KOPT-K1 (cell line): ENCODE data around the gene DDR1.

Source experiments
- H3K27ac ChIP-seq: fragments of 200-600 bp; sonication (generic); 2 replicates; pipeline ENCODE4 v1.5.1; 2016; ENCODE audit warnings: antibody characterized with exemption, mild to moderate bottlenecking, low read depth, low read length; ENCODE audit not compliant: poor library complexity, severe bottlenecking
- H3K36me3 ChIP-seq: fragments of 200-600 bp; sonication (generic); 2 replicates; pipeline ENCODE4 v1.5.1; 2017; ENCODE audit warnings: antibody characterized with exemption, mild to moderate bottlenecking, low read length, moderate library complexity; ENCODE audit not compliant: insufficient read depth
- H3K9me3 ChIP-seq: fragments of 200-600 bp; sonication (generic); 2 replicates; pipeline ENCODE4 v1.5.1; 2017; ENCODE audit warnings: antibody characterized with exemption, low read length, mild to moderate bottlenecking; ENCODE audit not compliant: insufficient read depth, poor library complexity, severe bottlenecking

The DDR1 gene

GRCh38 chr6:30882759-30883684 is 1.3 kb upstream of the DDR1 start:
- Histone ChIP-seq H3K27ac (no peak overlapping the region), H3K36me3 (no peaks in the 10 kb centered on the region), H3K9me3 (no peaks in the 10 kb centered on the region)

- Histone ChIP-seq H3K9me3 (no peaks in the 10 kb centered on the region), H3K36me3 (no peaks in the 10 kb centered on the region), H3K27ac (peak overlapping the region; percentile 48)
Measured at GRCh38 chr6:30884521-30885480, 482 bp downstream of the DDR1 start.

GRCh38 chr6:30885481-30885998 is 1.2 kb downstream of the DDR1 start:
- H3K27ac ChIP-seq: no peak overlapping the region
- H3K9me3 ChIP-seq: no peaks in the 10 kb centered on the region
- H3K36me3 ChIP-seq: no peaks in the 10 kb centered on the region

GRCh38 chr6:30885999-30886896 is 1.9 kb downstream of the DDR1 start:
- H3K27ac ChIP-seq: no peak overlapping the region
- H3K36me3 ChIP-seq: no peaks in the 10 kb centered on the region
- no peaks in the 10 kb centered on the region for H3K9me3 ChIP-seq

- H3K27ac ChIP-seq: no peak overlapping the region
- H3K36me3 ChIP-seq: no peaks in the 10 kb centered on the region
- no peaks in the 10 kb centered on the region for H3K9me3 ChIP-seq
Measured at GRCh38 chr6:30886897-30887255, 2.6 kb downstream of the DDR1 start.

GRCh38 chr6:30887901-30888815 is 3.8 kb downstream of the DDR1 start:
- Histone ChIP-seq H3K36me3 (no peaks in the 10 kb centered on the region), H3K27ac (no peak overlapping the region), H3K9me3 (no peaks in the 10 kb centered on the region)

GRCh38 chr6:30888816-30889495 is 4.6 kb downstream of the DDR1 start:
- Histone ChIP-seq H3K36me3 (no peaks in the 10 kb centered on the region), H3K9me3 (no peaks in the 10 kb centered on the region), H3K27ac (no peak overlapping the region)

GRCh38 chr6:30889496-30889885 is 5.2 kb downstream of the DDR1 start:
- Histone ChIP-seq H3K36me3 (no peaks in the 10 kb centered on the region), H3K9me3 (no peaks in the 10 kb centered on the region), H3K27ac (no peak overlapping the region)

- Histone ChIP-seq H3K9me3 (no peaks in the 10 kb centered on the region), H3K36me3 (no peaks in the 10 kb centered on the region), H3K27ac (no peak overlapping the region)
Measured at GRCh38 chr6:30889921-30890645, 5.8 kb downstream of the DDR1 start.

- no peaks in the 10 kb centered on the region for H3K36me3 ChIP-seq
- no peaks in the 10 kb centered on the region for H3K9me3 ChIP-seq
Measured at GRCh38 chr6:30890646-30891449, 6.5 kb downstream of the DDR1 start.

GRCh38 chr6:30891450-30891723 is 7.1 kb downstream of the DDR1 start:
- no peaks in the 10 kb centered on the region for H3K9me3 ChIP-seq
- no peaks in the 10 kb centered on the region for H3K36me3 ChIP-seq
- H3K27ac ChIP-seq: no peak overlapping the region

More at GRCh38 chr6:30890646-30891449, 6.5 kb downstream of the DDR1 start:
- no peak overlapping the region for H3K27ac ChIP-seq

- H3K27ac ChIP-seq: no peak overlapping the region
- no peaks in the 10 kb centered on the region for H3K36me3 ChIP-seq
Measured at GRCh38 chr6:30891816-30892538, 7.7 kb downstream of the DDR1 start.

More at GRCh38 chr6:30891816-30892538, 7.7 kb downstream of the DDR1 start:
- H3K9me3 ChIP-seq: no peaks in the 10 kb centered on the region
